HG03442 (cell line): Measurements from ENCODE around the gene RASAL1.

Source experiments
- ATAC-seq: cut with Tn5 transposase; IDR thresholded peaks from one replicate; pipeline ENCODE4 v1.9.1; 2021; ENCODE audit warnings: mild to moderate bottlenecking, moderate library complexity; ENCODE audit not compliant: unreplicated experiment

Gene RASAL1

GRCh38 chr12:113135178-113136127 is at the start of gene RASAL1:
Gene RASAL1 (minus strand): TSS chr12:113135761. CDS start chr12:113135462, 299 bp downstream.
- ATAC-seq = no peak

- peak; percentile 77 for ATAC-seq
These were observed 49.3 kb upstream of the RASAL1 start for GRCh38 chr12:113184900-113185179.

GRCh38 chr12:113184098-113184899 is 48.7 kb upstream of the RASAL1 start:
- ATAC-seq = peak; percentile 52

- ATAC-seq = no peak
These were observed 47.5 kb upstream of the RASAL1 start for GRCh38 chr12:113183030-113183589.

GRCh38 chr12:113181975-113182374 is 46.4 kb upstream of the RASAL1 start:
- ATAC-seq = no peak

- ATAC-seq = no peak
These were observed 44.8 kb upstream of the RASAL1 start for GRCh38 chr12:113180333-113180732.

GRCh38 chr12:113179023-113179422 is 43.5 kb upstream of the RASAL1 start:
- no peak for ATAC-seq

- ATAC-seq = peak; percentile 50
These were observed 39.2 kb upstream of the RASAL1 start for GRCh38 chr12:113174461-113175384.

- ATAC-seq = peak; percentile 49
These were observed 37.6 kb upstream of the RASAL1 start for GRCh38 chr12:113173081-113173698.

GRCh38 chr12:113172185-113172584 is 36.6 kb upstream of the RASAL1 start:
- no peak for ATAC-seq

GRCh38 chr12:113171543-113171942 is 36.0 kb upstream of the RASAL1 start:
- no peak for ATAC-seq

- ATAC-seq = no peak
These were observed 35.4 kb upstream of the RASAL1 start for GRCh38 chr12:113170926-113171325.

GRCh38 chr12:113170457-113170856 is 34.9 kb upstream of the RASAL1 start:
- ATAC-seq = no peak

- no peak for ATAC-seq
These were observed 34.1 kb upstream of the RASAL1 start for GRCh38 chr12:113169697-113170096.

- no peak for ATAC-seq
These were observed 32.3 kb upstream of the RASAL1 start for GRCh38 chr12:113167868-113168267.

GRCh38 chr12:113165521-113166450 is 30.2 kb upstream of the RASAL1 start:
- ATAC-seq = no peak

GRCh38 chr12:113164014-113164413 is 28.5 kb upstream of the RASAL1 start:
- ATAC-seq = no peak

GRCh38 chr12:113163030-113163360 is 27.4 kb upstream of the RASAL1 start:
- ATAC-seq = no peak
